Osteoblast (primary cell): ENCODE results near the gene PTPRN2. TPM values are rescaled to one million over a fixed set of nuclear protein-coding genes. Genes with fewer than 3 reads are reported as not detected.

Experiments used
- DNase-seq: peaks from one replicate; pipeline ENCODE4 v3.0.0; 2011; ENCODE audit warnings: low spot score, mixed read lengths; ENCODE audit not compliant: insufficient read length; ENCODE audit errors: missing footprints
- H2AFZ ChIP-seq: 2 replicates; pipeline ENCODE4 v1.6.0; 2011; ENCODE audit warnings: mild to moderate bottlenecking, low read length
- H3K27ac ChIP-seq: 2 replicates; pipeline ENCODE4 v1.5.1; 2011; ENCODE audit warnings: mild to moderate bottlenecking, low read depth, low read length, moderate library complexity
- H3K27me3 ChIP-seq: 2 replicates; pipeline ENCODE4 v1.6.0; 2012; ENCODE audit warnings: mild to moderate bottlenecking, control low read depth, inconsistent platforms, low read length, moderate library complexity; ENCODE audit not compliant: insufficient read depth
- H3K36me3 ChIP-seq: 2 replicates; pipeline ENCODE4 v1.5.1; 2011; ENCODE audit warnings: mild to moderate bottlenecking, low read length, control low read depth, moderate library complexity; ENCODE audit not compliant: insufficient read depth
- H3K4me1 ChIP-seq: 2 replicates; pipeline ENCODE4 v1.5.1; 2011; ENCODE audit warnings: mild to moderate bottlenecking, low read length, control low read depth, moderate library complexity; ENCODE audit not compliant: insufficient read depth
- H3K4me2 ChIP-seq: 2 replicates; pipeline ENCODE4 v1.6.0; 2011; ENCODE audit warnings: mild to moderate bottlenecking, low read length; ENCODE audit not compliant: insufficient read depth
- H3K4me3 ChIP-seq: fragments of 200-600 bp; sonication (generic); 3 replicates; pipeline ENCODE4 v1.5.1; 2012; ENCODE audit warnings: mild to moderate bottlenecking, low read length, inconsistent platforms; ENCODE audit not compliant: insufficient read depth
- H3K79me2 ChIP-seq: 2 replicates; pipeline ENCODE4 v1.6.0; 2012; ENCODE audit warnings: mild to moderate bottlenecking, low read length, control low read depth, inconsistent platforms; ENCODE audit not compliant: insufficient read depth
- H3K9me3 ChIP-seq: 2 replicates; pipeline ENCODE4 v1.5.1; 2011; ENCODE audit warnings: low read depth, low read length, control low read depth
- H4K20me1 ChIP-seq: 2 replicates; pipeline ENCODE4 v1.6.0; 2012; ENCODE audit warnings: mild to moderate bottlenecking, low read length, control low read depth; ENCODE audit not compliant: insufficient read depth
- total RNA-seq: library from RNA; depleted of rRNA; stranded (reverse); fragments of >200 nt; gene quantifications from 2 replicates; pipeline ENCODE4 v1.2.3, GENCODE V29; 2012
- TF ChIP-seq, protein P1 (sequence below): IDR thresholded peaks from 2 replicates; pipeline ENCODE4 v1.5.1; 2011; ENCODE audit warnings: mild to moderate bottlenecking, low read depth, low read length, moderate library complexity; ENCODE audit errors: extremely low read depth

The PTPRN2 gene
- total RNA-seq, 1 donor, result 0.36 TPM

DNA sequence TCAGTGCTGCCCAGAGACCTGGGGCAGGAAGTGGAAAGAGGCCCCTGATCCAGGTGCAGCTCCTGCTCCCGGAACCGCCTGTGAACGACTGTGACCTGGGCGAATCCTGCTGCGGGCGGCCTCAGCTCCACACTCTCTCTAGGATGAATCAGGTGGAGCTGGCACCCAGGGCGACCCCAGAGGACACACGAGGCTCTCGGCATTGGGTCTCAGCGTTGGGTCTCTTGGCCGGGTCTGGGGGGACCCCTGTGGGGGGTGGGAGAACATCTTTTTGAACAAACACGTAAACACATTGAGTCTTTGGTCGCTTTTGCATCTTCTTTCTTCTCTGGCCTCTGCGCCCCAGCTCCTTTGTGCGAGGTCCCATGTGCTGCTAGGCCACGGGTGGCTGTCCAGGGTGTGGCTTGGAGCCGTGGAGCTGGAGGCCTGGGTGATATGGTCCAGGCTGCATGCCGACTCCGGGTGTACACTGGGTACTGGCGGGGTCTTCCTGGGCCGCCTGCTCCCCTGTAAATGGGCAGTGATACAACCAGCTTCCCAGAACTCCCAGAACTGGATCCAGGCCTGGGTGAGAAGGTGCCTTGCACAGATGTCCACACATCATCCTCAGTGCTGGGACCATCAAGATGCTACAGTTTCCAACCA lies 815.0 kb downstream of the PTPRN2 start:
- no peak overlapping the region for H3K4me3 ChIP-seq
- H3K9me3 ChIP-seq, result no peaks in the 10 kb centered on the region
- no peak overlapping the region for H3K4me2 ChIP-seq
- no peaks in the 10 kb centered on the region for H3K79me2 ChIP-seq
- H3K27ac ChIP-seq, result no peak overlapping the region
- no peaks in the 10 kb centered on the region for H3K4me1 ChIP-seq
- H4K20me1 ChIP-seq, result no peaks in the 10 kb centered on the region
- no peaks in the 10 kb centered on the region for H3K27me3 ChIP-seq
- no peaks in the 10 kb centered on the region for H3K36me3 ChIP-seq
- H2AFZ ChIP-seq, result no peak overlapping the region
- TF ChIP-seq, protein P1, sequence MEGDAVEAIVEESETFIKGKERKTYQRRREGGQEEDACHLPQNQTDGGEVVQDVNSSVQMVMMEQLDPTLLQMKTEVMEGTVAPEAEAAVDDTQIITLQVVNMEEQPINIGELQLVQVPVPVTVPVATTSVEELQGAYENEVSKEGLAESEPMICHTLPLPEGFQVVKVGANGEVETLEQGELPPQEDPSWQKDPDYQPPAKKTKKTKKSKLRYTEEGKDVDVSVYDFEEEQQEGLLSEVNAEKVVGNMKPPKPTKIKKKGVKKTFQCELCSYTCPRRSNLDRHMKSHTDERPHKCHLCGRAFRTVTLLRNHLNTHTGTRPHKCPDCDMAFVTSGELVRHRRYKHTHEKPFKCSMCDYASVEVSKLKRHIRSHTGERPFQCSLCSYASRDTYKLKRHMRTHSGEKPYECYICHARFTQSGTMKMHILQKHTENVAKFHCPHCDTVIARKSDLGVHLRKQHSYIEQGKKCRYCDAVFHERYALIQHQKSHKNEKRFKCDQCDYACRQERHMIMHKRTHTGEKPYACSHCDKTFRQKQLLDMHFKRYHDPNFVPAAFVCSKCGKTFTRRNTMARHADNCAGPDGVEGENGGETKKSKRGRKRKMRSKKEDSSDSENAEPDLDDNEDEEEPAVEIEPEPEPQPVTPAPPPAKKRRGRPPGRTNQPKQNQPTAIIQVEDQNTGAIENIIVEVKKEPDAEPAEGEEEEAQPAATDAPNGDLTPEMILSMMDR, result no peak
- DNase-seq, result no peak

DNA sequence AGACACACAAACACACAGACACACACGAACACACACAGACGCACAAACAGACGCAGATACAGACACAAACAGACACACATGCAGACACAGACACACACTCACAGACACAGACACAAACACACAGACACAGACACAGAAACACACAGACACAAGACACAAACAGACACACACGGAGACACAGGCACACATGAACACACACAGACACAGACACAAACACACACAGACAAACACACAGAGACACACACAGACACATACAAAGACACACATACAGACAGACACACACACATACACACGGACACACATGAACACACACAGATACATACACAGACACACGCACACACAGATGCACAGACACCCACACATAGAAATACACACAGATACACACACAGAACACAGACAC lies 815.9 kb downstream of the PTPRN2 start:
- peaks cover 3% of the 10 kb centered on the region for H3K9me3 ChIP-seq

DNA sequence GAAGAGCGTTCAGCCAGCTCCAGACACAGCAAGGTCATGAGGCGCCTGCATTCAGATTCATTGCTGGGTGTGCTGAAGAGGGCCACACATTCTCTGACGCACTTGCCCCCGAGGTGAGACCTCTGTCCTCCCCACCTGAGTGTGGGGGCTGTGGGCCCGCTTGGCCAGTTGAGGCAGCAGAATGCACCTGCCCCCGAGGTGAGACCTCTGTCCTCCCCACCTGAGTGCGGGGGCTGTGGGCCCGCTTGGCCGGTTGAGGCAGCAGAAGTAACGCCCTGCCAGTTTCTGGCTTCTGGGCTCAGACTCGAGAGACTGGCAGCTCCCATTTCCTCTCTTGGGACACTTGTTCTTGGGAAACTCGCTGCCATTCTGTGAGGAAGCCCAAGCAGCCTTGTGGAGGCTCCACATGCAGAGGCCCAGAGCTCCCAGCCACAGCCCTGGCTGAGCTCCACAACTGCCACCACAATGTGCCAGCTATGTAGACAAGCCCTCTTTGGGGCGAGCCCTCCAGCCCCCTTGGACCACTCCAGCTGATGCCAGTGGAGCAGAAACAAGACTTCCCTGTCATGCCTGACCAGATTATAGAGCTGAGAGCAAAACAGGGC lies 816.8 kb downstream of the PTPRN2 start:
- Histone ChIP-seq H3K4me3 (no peak overlapping the region), H2AFZ (no peak overlapping the region), H3K36me3 (no peaks in the 10 kb centered on the region), H3K9me3 (peaks cover 3% of the 10 kb centered on the region), H3K27me3 (no peaks in the 10 kb centered on the region), H4K20me1 (no peaks in the 10 kb centered on the region), H3K79me2 (no peaks in the 10 kb centered on the region), H3K4me2 (no peak overlapping the region), H3K27ac (no peak overlapping the region), H3K4me1 (no peaks in the 10 kb centered on the region)
- no peak for DNase-seq
- TF ChIP-seq, protein P1, result no peak

More for the DNA sequence above, 815.9 kb downstream of the PTPRN2 start:
- TF ChIP-seq, protein P1, result no peak
- no peak overlapping the region for H2AFZ ChIP-seq
- no peak for DNase-seq
- no peak overlapping the region for H3K27ac ChIP-seq
- H4K20me1 ChIP-seq, result no peaks in the 10 kb centered on the region
- H3K4me3 ChIP-seq, result no peak overlapping the region
- H3K27me3 ChIP-seq, result no peaks in the 10 kb centered on the region
- no peak overlapping the region for H3K4me2 ChIP-seq
- no peaks in the 10 kb centered on the region for H3K4me1 ChIP-seq
- no peaks in the 10 kb centered on the region for H3K79me2 ChIP-seq
- H3K36me3 ChIP-seq, result no peaks in the 10 kb centered on the region

DNA sequence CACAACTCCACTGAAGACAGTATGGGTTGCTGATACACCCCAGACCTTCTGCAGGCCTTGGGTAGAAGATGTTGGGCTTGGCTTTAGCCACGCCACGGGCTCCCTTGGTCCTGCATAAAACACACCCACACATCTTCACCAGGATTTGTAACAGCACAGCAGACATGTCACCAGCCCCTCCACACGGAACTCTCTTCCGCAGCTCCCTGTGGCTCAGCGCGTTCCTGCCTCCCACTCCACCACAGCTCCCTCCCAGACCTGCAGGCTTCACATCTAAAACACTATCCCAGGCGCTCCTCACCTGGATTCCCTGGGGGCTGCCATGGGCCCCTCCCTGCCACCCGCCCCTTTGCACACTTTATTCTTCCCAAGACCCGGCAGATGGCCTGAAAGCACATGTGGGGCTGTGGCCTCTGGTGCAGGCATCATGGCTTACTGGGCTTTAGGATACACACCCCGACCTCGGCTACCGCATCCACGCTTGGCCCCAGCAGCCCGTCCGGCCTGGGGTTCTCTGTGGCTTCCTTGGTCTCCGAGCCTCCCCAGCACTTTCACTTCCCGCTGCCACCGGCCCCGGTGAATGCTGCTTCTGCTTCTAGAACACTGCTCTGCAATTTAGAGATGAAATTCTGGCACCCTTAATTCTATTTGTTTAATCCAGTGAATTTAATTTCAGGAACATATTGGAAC lies 818.0 kb downstream of the PTPRN2 start:
- Histone ChIP-seq H3K36me3 (no peaks in the 10 kb centered on the region), H3K27ac (no peak overlapping the region), H3K4me3 (no peak overlapping the region), H3K4me2 (no peak overlapping the region), H3K79me2 (no peaks in the 10 kb centered on the region), H3K9me3 (peaks cover 6% of the 10 kb centered on the region), H2AFZ (no peak overlapping the region), H4K20me1 (no peaks in the 10 kb centered on the region), H3K4me1 (no peaks in the 10 kb centered on the region), H3K27me3 (no peaks in the 10 kb centered on the region)
- no peak for DNase-seq
- TF ChIP-seq, protein P1, result no peak
